Activated T-cell treated with anti-CD3 and anti-CD28 coated beads, Interleukin-2, amount 50 U/mL, for 24 hours (primary cell): ENCODE data around the gene KXD1.

ENCODE experiments used
- DNase-seq: peaks from one replicate; pipeline ENCODE4 v3.0.0-alpha.2; 2020
- H3K27ac Mint-ChIP-seq: 2 replicates; pipeline ENCODE4 v1.8.0; 2020; ENCODE audit warnings: mild to moderate bottlenecking, mixed read lengths
- H3K27me3 Mint-ChIP-seq: 2 replicates; pipeline ENCODE4 v1.8.0; 2020; ENCODE audit warnings: mixed read lengths
- H3K36me3 Mint-ChIP-seq: 2 replicates; pipeline ENCODE4 v1.8.0; 2020; ENCODE audit warnings: low read depth, mixed read lengths
- H3K4me1 Mint-ChIP-seq: 2 replicates; pipeline ENCODE4 v1.8.0; 2020; ENCODE audit warnings: low read depth, mixed read lengths
- H3K4me3 Mint-ChIP-seq: 2 replicates; pipeline ENCODE4 v1.8.0; 2020; ENCODE audit warnings: mild to moderate bottlenecking, moderate library complexity, mixed read lengths
- H3K9me3 Mint-ChIP-seq: 2 replicates; pipeline ENCODE4 v1.8.0; 2020; ENCODE audit warnings: mixed read lengths

Gene KXD1

GRCh38 chr19:18557411-18558201 is at the start of gene KXD1:
TSS of gene KXD1 (plus strand) at chr19:18557870. CDS start at chr19:18562057, 4,187 bp downstream.
- H3K27me3 Mint-ChIP-seq = no peaks in the 10 kb centered on the region
- peaks cover 22% of the 10 kb centered on the region for H3K4me1 Mint-ChIP-seq
- H3K27ac Mint-ChIP-seq = peak within 1 kb of the TSS; percentile 97
- no peaks in the 10 kb centered on the region for H3K9me3 Mint-ChIP-seq
- peaks cover 40% of the 10 kb centered on the region for H3K36me3 Mint-ChIP-seq
- DNase-seq = peak; percentile 95
- peak within 1 kb of the TSS; percentile 85 for H3K4me3 Mint-ChIP-seq

- Mint-ChIP-seq H3K9me3 (no peaks in the 10 kb centered on the region), H3K27ac (no peak overlapping the region), H3K4me1 (peaks cover 77% of the 10 kb centered on the region), H3K4me3 (no peak overlapping the region), H3K36me3 (peaks cover 3% of the 10 kb centered on the region), H3K27me3 (no peaks in the 10 kb centered on the region)
- no peak for DNase-seq
Observed at GRCh38 chr19:18508585-18508984, 49.1 kb upstream of the KXD1 start.

GRCh38 chr19:18510216-18510615 is 47.5 kb upstream of the KXD1 start:
- Mint-ChIP-seq H3K27me3 (no peaks in the 10 kb centered on the region), H3K9me3 (no peaks in the 10 kb centered on the region), H3K27ac (peak overlapping the region; percentile 37), H3K36me3 (peaks cover 3% of the 10 kb centered on the region), H3K4me3 (no peak overlapping the region), H3K4me1 (peaks cover 72% of the 10 kb centered on the region)
- no peak for DNase-seq

GRCh38 chr19:18513868-18514267 is 43.8 kb upstream of the KXD1 start:
- Mint-ChIP-seq H3K9me3 (no peaks in the 10 kb centered on the region), H3K4me3 (no peak overlapping the region), H3K36me3 (no peaks in the 10 kb centered on the region), H3K4me1 (peaks cover 55% of the 10 kb centered on the region), H3K27ac (peak overlapping the region; percentile 6), H3K27me3 (no peaks in the 10 kb centered on the region)
- DNase-seq = no peak

- DNase-seq = no peak
- no peak overlapping the region for H3K4me3 Mint-ChIP-seq
- H3K36me3 Mint-ChIP-seq = no peaks in the 10 kb centered on the region
- H3K27ac Mint-ChIP-seq = peak overlapping the region; percentile 66
- no peaks in the 10 kb centered on the region for H3K27me3 Mint-ChIP-seq
- H3K9me3 Mint-ChIP-seq = no peaks in the 10 kb centered on the region
- H3K4me1 Mint-ChIP-seq = peaks cover 51% of the 10 kb centered on the region
Observed at GRCh38 chr19:18514800-18515682, 42.6 kb upstream of the KXD1 start.

- peak overlapping the region; percentile 22 for H3K27ac Mint-ChIP-seq
- H3K4me3 Mint-ChIP-seq = no peak overlapping the region
Observed at GRCh38 chr19:18515959-18516358, 41.7 kb upstream of the KXD1 start.

GRCh38 chr19:18517606-18518005 is 40.1 kb upstream of the KXD1 start:
- H3K27me3 Mint-ChIP-seq = no peaks in the 10 kb centered on the region
- peaks cover 7% of the 10 kb centered on the region for H3K36me3 Mint-ChIP-seq
- H3K9me3 Mint-ChIP-seq = no peaks in the 10 kb centered on the region
- no peak overlapping the region for H3K4me3 Mint-ChIP-seq
- DNase-seq = no peak
- no peak overlapping the region for H3K27ac Mint-ChIP-seq
- peaks cover 47% of the 10 kb centered on the region for H3K4me1 Mint-ChIP-seq

More at GRCh38 chr19:18515959-18516358, 41.7 kb upstream of the KXD1 start:
- peaks cover 50% of the 10 kb centered on the region for H3K4me1 Mint-ChIP-seq
- no peaks in the 10 kb centered on the region for H3K27me3 Mint-ChIP-seq
- no peaks in the 10 kb centered on the region for H3K9me3 Mint-ChIP-seq
- DNase-seq = no peak
- H3K36me3 Mint-ChIP-seq = peaks cover 1% of the 10 kb centered on the region

GRCh38 chr19:18518639-18519038 is 39.0 kb upstream of the KXD1 start:
- Mint-ChIP-seq H3K36me3 (peaks cover 7% of the 10 kb centered on the region), H3K4me3 (no peak overlapping the region), H3K27ac (no peak overlapping the region), H3K9me3 (no peaks in the 10 kb centered on the region), H3K27me3 (no peaks in the 10 kb centered on the region), H3K4me1 (peaks cover 43% of the 10 kb centered on the region)
- DNase-seq = no peak

GRCh38 chr19:18519962-18520847 is 37.5 kb upstream of the KXD1 start:
- Mint-ChIP-seq H3K27ac (peak overlapping the region; percentile 85), H3K36me3 (peaks cover 7% of the 10 kb centered on the region), H3K9me3 (no peaks in the 10 kb centered on the region), H3K4me3 (peak overlapping the region; percentile 82), H3K4me1 (peaks cover 32% of the 10 kb centered on the region), H3K27me3 (no peaks in the 10 kb centered on the region)
- DNase-seq = peak; percentile 70

- DNase-seq = peak; percentile 44
- Mint-ChIP-seq H3K9me3 (no peaks in the 10 kb centered on the region), H3K4me1 (peaks cover 25% of the 10 kb centered on the region), H3K4me3 (peak overlapping the region; percentile 82), H3K27ac (peak overlapping the region; percentile 85), H3K27me3 (no peaks in the 10 kb centered on the region), H3K36me3 (peaks cover 7% of the 10 kb centered on the region)
Observed at GRCh38 chr19:18520848-18521691, 36.6 kb upstream of the KXD1 start.

GRCh38 chr19:18521692-18522123 is 36.0 kb upstream of the KXD1 start, which contains the start of gene ELL:
TSS of gene ELL (minus strand) at chr19:18522070. CDS start at chr19:18522055, 15 bp downstream.
- Mint-ChIP-seq H3K4me3 (peak within 1 kb of the TSS; percentile 82), H3K36me3 (peaks cover 7% of the 10 kb centered on the region), H3K27ac (peak within 1 kb of the TSS; percentile 97), H3K4me1 (peaks cover 19% of the 10 kb centered on the region), H3K27me3 (no peaks in the 10 kb centered on the region), H3K9me3 (no peaks in the 10 kb centered on the region)
- no peak for DNase-seq

- peak; percentile 100 for DNase-seq
- H3K36me3 Mint-ChIP-seq = peaks cover 7% of the 10 kb centered on the region
- H3K27me3 Mint-ChIP-seq = no peaks in the 10 kb centered on the region
- H3K9me3 Mint-ChIP-seq = no peaks in the 10 kb centered on the region
- peak overlapping the region; percentile 82 for H3K4me3 Mint-ChIP-seq
- peaks cover 16% of the 10 kb centered on the region for H3K4me1 Mint-ChIP-seq
- H3K27ac Mint-ChIP-seq = peak overlapping the region; percentile 97
Observed at GRCh38 chr19:18522124-18522861, 35.4 kb upstream of the KXD1 start.
